Measurements from ENCODE around the gene CDK16. TPM values are rescaled to one million over a fixed set of nuclear protein-coding genes. Genes with fewer than 3 reads are reported as not detected.

Gene CDK16
- total and polyA plus RNA-seq, 2 of the 13 experiments (the other 11 are each of a cell fraction or from before 2014, with no cell fraction given) = 64.5 to 225 TPM

DNA sequence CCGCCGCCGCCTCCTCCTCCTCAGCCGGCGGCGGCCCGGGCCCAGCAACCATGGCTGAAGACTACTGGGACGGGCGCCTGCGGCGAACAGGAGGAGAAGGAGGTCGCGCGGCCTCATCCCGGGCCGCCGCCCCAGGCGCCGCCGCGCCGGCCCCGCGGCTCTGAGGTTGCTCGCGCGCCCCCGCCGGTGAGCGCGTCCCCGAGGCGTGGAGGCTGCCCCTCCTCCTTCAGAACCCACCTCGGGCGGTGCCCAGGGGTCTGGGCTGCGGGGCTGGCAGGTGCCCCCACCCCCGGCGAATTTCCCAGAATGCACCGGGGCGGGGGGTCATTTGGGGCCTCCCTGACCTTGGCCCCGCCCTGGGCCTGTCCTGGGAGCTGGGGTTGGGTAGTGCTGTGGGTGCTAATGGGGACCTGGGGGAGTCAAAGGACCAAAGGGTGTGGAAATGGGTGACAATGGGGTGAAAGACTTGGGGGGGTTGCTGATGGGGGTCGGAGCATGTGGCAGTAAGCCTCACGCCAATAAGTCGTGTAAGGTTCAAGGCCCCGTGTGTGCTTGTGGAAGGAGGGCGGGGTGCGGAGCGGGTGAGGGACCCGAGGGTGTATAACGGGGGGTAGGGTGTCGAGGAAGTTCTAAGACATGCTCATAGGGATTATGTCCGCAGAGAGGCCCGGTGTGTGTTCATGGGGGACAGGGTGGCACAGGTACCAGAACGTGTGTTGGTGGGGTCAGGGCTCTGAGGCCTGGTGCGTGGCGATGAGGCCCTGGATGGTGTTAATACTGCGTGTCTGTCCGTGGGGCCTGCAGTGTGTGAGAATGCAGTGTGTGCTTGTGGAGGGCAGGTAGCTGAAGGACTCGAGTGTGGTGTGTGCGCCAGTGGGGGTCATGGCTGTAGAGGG lies 687 bp downstream of the CDK16 start:
- no peak for ATAC-seq
- peaks cover 35% of the 10 kb centered on the region for H3K79me2 ChIP-seq (ENCODE audit: insufficient read depth, low read length)
- WGBS (ENCODE audit: low lambda C conversion rate) = 0% methylated on average over 8 of the region's 60 CpGs
- H3K27me3 ChIP-seq (ENCODE audit: control insufficient read depth in 1 of 2, insufficient read depth in 2 of 2, low read length in 2 of 2) = no peaks in the 10 kb centered on the region
- peaks cover 7 to 19% of the 10 kb centered on the region in 2 experiments; a peak in 4 of 5 replicates for H3K36me3 ChIP-seq (replicated peaks in 1 of 2; ENCODE audit: control insufficient read depth in 1 of 2, insufficient read depth in 2 of 2, low read length in 2 of 2)
- H3K27ac ChIP-seq (ENCODE audit: extremely low read length, insufficient read depth, low read length) = peak overlapping the region; percentile 89
- DNase-seq (ENCODE audit: low spot score) = no peak
- CTCF ChIA-PET (ENCODE audit: low intra/inter-chr PET ratio, low total read pairs) = no interaction called here
- H3K9ac ChIP-seq (ENCODE audit: insufficient read depth, low read depth, low read length) = peak overlapping the region; percentile 93
- in situ Hi-C loops (cut with HindIII; ENCODE audit: extremely low pct_ligation_motif_present, low pct_unique_long_range_greater_than_20kb) = no loop called here
- peaks cover 36% of the 10 kb centered on the region for H3K4me1 ChIP-seq (ENCODE audit: insufficient read depth, low read length)
- no peak for FAIRE-seq
- H3K4me3 ChIP-seq (replicated peaks in 1 of 3; ENCODE audit: insufficient read depth in 1 of 3, low read depth in 2 of 3, low read length in 3 of 3) = peak overlapping the region; percentile 59 to 82 (median 81)
- H4K20me1 ChIP-seq (ENCODE audit: insufficient read depth, low read length) = peaks cover 24% of the 10 kb centered on the region
- peak overlapping the region; percentile 89 for H3K4me2 ChIP-seq (ENCODE audit: low read depth, low read length)
- H3K9me3 ChIP-seq (ENCODE audit: low read length) = no peaks in the 10 kb centered on the region
- POLR2A ChIA-PET = interaction anchor here (1.5 to 6.2 kb wide), 3 partner anchors 10 to 19 kb away, joined by 4 to 69 read pairs (median 13); partner anchors contain the start of gene USP11
- no peak overlapping the region for H2AFZ ChIP-seq (ENCODE audit: low read length)
- intact Hi-C loops (cut with micrococcal nuclease; ENCODE audit: unreplicated experiment) = no loop called here
- BruUV-seq (replicated peaks) = no TSS peak
- TF ChIP-seq TOE1 (CRISPR knock-in tag; IDR thresholded peaks at IDR 0.05) (no peak), ZFX (CRISPR knock-in tag; IDR thresholded peaks at IDR 0.05; ENCODE audit: low read depth) (peak; percentile 42; the same call in 1 of the 2 replicates), ZNF687 (CRISPR knock-in tag; IDR thresholded peaks at IDR 0.05) (peak; percentile 53), HDAC1 (CRISPR knock-in tag; IDR thresholded peaks at IDR 0.05) (peak; percentile 22; the same call in 1 of the 2 replicates), ZNF773 (CRISPR knock-in tag; IDR thresholded peaks at IDR 0.05; ENCODE audit: borderline replicate concordance) (no peak), PATZ1 (CRISPR knock-in tag; IDR thresholded peaks at IDR 0.05) (peak; percentile 90), FOXO4 (CRISPR knock-in tag; conservative IDR thresholded peaks at IDR 0.05) (0 out of 2 replicates have a peak, but pooled peaks have one; percentile 9), ZNF143 (CRISPR knock-in tag; IDR thresholded peaks at IDR 0.05) (peak; percentile 79), NR2C2 (CRISPR knock-in tag; IDR thresholded peaks at IDR 0.05; ENCODE audit: borderline replicate concordance) (peak; percentile 51; the same call in 1 of the 2 replicates), RARA (CRISPR knock-in tag; IDR thresholded peaks at IDR 0.05) (peak; percentile 39; the same call in 1 of the 2 replicates), DNMT1 (CRISPR knock-in tag; IDR thresholded peaks at IDR 0.05) (no peak), KDM5A (IDR thresholded peaks at IDR 0.05; ENCODE audit: borderline replicate concordance, low read length) (peak; percentile 59; the same call in 1 of the 2 replicates)
- TF ChIP-seq, protein P1, sequence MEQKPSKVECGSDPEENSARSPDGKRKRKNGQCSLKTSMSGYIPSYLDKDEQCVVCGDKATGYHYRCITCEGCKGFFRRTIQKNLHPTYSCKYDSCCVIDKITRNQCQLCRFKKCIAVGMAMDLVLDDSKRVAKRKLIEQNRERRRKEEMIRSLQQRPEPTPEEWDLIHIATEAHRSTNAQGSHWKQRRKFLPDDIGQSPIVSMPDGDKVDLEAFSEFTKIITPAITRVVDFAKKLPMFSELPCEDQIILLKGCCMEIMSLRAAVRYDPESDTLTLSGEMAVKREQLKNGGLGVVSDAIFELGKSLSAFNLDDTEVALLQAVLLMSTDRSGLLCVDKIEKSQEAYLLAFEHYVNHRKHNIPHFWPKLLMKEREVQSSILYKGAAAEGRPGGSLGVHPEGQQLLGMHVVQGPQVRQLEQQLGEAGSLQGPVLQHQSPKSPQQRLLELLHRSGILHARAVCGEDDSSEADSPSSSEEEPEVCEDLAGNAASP (CRISPR knock-in tag; IDR thresholded peaks at IDR 0.05; ENCODE audit: borderline replicate concordance) = peak; percentile 71; the same call in 1 of the 2 replicates

All from HepG2 (cell line).